GM18909 (cell line): Measurements from ENCODE around the gene DNM3.

Experiments
- ATAC-seq: cut with Tn5 transposase; IDR thresholded peaks from one replicate; pipeline ENCODE4 v1.9.1; 2021; ENCODE audit warnings: mild to moderate bottlenecking; ENCODE audit not compliant: unreplicated experiment, poor library complexity

The DNM3 gene

GRCh38 chr1:172397633-172398032 lies 556.3 kb downstream of the DNM3 start:
- no peak for ATAC-seq

- ATAC-seq, result no peak
Measured at GRCh38 chr1:172398193-172398592, 556.9 kb downstream of the DNM3 start.

- no peak for ATAC-seq
Measured at GRCh38 chr1:172398970-172399755, 557.9 kb downstream of the DNM3 start.

- ATAC-seq, result no peak
Measured at GRCh38 chr1:172399756-172400721, 558.7 kb downstream of the DNM3 start.

DNA sequence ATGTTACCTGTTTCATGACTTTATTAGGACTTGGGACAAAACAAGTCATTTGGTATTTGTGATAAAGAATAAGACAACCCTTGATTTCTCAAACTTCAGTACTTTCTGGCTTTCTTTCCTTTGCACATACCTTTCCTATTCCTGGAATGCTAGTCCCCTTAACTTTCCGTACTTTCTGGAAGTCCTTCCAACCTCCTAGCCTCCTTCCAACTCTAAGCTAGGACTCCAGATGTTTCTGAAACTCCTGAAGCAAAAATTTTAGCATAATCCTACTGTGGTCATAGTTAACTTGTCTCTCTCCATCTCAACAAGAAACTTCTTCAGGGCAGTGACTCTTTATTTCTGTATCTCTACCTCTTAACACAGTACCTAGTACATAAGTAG lies 559.4 kb downstream of the DNM3 start:
- ATAC-seq, result no peak

DNA sequence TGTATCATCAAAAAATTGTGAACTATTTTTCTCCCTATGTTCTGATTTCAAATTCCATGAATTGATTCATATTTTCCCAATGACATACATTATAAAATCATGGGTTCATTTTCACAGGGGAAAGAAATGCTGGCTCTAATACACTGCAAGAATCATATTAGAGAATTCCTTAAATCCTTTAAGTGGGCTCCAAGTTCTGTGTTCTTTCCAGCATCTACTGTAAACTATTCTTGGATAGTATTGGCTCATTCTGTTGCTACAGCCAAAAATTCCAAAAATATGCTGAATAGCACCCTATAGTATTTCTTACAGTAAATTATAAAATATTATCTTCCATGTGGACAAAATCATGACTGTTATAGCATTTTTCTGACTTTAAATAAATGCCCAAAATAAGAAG lies 560.2 kb downstream of the DNM3 start:
- no peak for ATAC-seq

DNA sequence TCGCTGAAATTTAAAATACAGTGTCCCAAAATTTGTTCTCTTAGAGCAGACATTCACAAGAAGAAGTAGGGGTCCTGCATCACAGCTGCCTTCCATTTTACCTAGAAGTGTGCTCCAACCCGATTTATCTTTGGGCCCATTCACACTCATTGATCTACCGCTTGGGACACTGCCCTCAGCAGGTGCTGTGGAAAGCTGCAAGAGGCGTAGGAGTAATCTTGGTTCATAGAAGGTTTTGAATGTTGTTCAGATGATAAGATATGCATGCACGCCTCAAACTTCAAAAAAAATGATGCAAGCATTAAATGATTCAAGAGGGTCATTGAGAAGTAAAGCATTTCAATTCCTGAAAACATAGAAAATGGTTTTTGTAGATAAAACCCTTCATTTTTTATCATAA lies 560.6 kb downstream of the DNM3 start:
- ATAC-seq, result no peak

DNA sequence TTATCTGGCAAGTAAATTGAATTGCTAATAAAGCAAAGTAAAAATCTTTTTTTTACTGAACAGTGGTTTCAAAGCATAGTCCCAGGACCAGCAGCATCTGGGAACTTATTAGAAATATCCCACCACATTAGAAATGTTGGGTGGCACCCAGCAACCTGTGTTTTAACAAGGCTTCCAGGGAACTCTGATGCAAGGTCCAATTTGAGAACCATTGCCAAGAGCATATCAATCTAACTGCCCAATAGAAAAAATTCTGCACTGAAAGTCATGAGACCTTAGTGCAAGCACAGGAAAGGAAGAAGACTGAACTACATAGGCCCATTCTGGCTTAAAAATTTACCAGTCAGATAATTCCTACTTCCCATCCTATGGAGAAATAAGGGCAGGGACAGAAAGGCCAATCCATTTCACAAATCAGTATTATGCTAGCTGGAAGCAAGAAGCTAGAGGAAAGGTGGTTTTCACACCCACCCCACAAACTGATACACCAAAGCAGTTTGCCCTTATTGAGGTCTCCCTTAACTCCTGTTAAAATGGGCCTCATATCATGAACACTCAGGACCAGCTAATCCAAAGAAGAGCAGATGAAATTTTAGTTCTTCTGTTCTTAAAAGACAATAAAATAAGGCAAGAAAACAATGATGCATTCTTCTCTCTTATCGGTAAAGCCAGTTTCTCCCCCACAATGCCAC lies 561.7 kb downstream of the DNM3 start:
- no peak for ATAC-seq

DNA sequence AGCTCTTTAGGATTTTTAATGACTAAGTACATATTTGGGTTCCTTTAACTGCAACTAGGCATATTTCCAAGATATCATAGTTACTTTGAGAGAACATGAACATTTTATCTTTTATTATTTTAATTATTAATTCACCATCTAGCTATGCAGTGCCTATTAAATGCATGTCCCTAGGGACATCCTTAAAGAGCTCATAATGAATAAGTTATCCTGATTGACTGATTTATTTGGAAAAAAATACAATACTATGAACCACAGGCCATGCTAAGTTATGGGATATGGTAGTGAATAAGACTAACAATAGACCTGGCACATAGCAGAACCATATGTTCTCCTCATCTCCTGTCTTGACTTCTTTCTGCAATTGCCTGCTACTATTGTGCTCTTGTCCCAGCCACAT lies 562.8 kb downstream of the DNM3 start:
- ATAC-seq, result no peak

- ATAC-seq, result no peak
Measured at GRCh38 chr1:172405912-172406311, 564.6 kb downstream of the DNM3 start.

DNA sequence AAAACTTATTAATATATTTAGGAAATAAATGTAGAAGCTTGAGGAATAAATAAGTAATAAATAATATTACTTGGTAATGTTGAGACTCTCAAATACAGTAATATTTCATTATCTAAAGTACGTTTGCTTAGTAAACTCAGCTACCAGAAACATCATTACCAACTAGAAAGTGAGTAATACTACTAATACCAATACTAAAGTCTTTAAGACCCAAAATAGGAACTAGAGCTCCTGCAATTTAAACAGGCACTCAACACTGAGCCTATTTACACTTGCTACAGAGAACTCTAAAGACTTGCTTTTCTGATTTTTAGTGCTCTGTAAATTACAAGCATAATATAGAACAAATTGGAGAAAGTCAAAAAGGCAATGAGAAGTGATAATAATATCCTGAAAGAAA lies 565.7 kb downstream of the DNM3 start:
- no peak for ATAC-seq

GRCh38 chr1:172408958-172409357 lies 567.7 kb downstream of the DNM3 start:
- ATAC-seq, result no peak

DNA sequence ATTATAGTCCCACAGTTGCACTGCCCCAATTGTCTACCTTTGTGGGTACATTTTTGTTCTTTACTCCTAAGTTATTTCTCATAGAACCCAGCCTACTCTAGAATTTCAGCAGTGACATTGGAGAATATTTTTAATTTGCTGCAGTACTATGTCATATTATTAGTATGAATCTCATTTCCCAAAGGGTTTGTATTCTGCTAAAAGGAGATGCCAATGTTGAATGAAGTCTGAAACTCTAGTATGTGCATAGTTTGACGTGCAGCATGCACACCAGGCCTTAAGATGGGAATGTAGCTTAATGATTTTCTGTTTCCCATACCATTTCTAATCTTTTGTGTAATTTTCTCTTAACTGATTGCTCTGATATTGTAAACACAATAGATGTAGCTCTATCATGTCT lies 568.7 kb downstream of the DNM3 start:
- no peak for ATAC-seq

GRCh38 chr1:172411791-172412338 lies 570.6 kb downstream of the DNM3 start:
- no peak for ATAC-seq

DNA sequence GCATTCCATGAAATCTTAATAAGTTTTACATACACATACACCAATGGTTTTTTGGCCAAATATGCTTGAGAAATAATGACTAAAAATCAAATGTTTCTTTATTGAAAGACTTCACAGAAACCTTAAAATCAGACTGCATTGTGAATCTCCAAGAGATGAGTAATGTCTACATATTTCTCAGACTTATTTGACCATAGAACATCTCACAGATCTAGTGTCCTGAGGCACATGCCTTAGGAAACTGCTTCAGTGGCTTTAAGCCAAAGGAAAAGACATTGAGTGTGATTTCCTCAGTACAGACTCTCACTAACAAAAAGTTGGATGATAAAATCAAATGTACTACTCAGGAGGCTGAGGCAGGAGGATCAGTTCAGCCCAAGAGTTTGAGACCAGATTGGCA lies 573.0 kb downstream of the DNM3 start:
- ATAC-seq, result no peak

GRCh38 chr1:172416496-172417035 lies 575.3 kb downstream of the DNM3 start:
- no peak for ATAC-seq

DNA sequence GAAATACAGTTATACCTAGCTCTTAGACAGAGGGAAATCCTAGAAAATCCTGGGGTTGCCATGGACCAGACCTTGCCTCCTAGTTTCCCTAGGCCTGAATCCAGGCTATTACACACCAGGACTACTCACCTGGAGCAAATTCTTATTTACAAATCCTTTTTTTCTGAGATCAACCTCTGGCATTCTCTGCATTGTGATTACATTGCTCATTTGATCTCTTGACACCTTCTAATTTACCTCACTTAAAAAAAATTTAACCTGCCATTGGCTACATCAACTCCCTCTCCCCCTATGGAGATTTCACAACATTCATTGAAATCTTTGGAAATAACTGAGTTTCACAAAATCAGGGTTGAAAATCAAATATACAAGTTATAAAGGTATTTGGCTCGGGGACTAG lies 576.3 kb downstream of the DNM3 start:
- ATAC-seq, result no peak

DNA sequence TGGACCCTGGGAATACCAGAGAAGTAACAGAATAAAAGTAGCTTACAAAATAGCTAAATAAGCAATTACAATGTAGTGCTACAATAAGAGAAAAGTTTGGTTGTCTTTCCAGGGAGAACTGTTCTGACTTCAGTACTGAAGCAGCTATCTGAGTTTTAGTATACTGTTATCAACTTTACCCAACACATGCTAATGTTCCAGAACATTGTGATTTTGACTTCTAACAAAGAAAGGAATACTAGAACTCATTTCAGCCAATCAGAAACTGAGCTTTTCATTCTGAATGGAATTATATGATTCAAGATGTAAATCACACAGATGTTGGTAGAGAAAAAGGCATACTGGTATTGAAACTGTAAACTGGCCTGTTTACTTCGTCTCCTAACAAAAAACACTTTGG lies 579.1 kb downstream of the DNM3 start, which contains the start of gene C1orf105:
Gene C1orf105, plus strand, starts transcription at position 301 of the 400 bp plus-strand sequence. CDS start 201 bp downstream, outside the sequence.
- ATAC-seq, result no peak

DNA sequence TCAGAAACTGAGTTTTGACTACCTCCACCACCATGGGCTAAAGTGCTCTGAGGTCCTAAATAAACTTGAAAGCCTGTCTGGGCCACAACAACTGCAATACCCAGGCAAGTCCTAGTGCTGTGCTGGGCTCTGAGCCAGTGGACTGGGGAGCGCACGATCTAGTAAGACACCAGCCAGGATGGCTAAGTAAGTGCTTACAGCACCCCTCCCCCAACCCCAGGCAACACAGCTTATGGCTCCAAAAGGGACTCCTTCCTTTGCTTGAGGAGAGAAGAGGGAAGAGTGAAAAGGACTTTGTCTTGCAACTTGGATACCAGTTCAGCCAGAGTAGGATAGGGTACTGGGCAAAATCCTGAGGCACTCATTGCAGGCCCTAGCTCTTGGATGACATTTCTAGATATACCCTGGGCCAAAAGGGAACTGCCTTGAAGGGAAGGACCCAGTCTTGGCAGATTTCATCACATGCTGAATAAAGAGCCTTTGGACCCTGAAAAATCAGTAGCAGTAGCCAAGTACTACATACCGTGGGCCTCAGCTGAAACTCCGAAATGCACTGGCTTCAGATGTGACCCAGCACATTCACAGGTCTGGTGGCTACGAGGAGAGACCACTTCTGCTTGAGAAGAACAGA lies 580.8 kb downstream of the DNM3 start:
- no peak for ATAC-seq

- no peak for ATAC-seq
Measured at GRCh38 chr1:172423336-172423735, 582.0 kb downstream of the DNM3 start.
